HepG2 (cell line): Measurements from ENCODE around the gene ZC3H7B.

ENCODE experiments used
- RFXAP ChIP-seq: sonication (generic); formaldehyde crosslinking; IDR thresholded peaks from 2 replicates; pipeline ENCODE4 v1.4.0; 2020; ENCODE audit warnings: missing genetic modification reagents, borderline replicate concordance
- TF ChIP-seq, protein P1 (sequence below): sonication (generic); formaldehyde crosslinking; IDR thresholded peaks from 2 replicates; pipeline ENCODE4 v1.5.0; 2020; ENCODE audit warnings: mild to moderate bottlenecking, missing genetic modification reagents, moderate library complexity

DNA sequence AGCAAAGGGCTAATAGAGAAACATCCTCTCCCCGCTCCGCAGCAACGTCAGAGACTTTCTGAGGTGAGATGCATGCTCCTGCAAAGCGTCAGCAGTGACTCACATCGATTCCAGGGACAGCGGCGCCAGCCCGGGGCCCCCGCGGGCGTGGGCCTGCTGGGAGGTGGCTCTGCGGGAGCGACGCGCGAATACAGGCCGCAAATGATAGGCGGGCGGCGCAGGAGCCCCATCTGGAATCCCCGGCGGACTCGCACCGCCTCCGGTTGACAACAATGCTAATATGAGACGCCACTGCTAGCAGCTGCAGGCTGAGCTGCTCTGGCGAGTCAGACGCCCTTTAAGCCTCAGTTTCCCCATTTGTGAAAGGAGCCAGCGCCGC is 15.9 kb upstream of the ZC3H7B start:
- no peak for TF ChIP-seq RFXAP
- TF ChIP-seq, protein P1, sequence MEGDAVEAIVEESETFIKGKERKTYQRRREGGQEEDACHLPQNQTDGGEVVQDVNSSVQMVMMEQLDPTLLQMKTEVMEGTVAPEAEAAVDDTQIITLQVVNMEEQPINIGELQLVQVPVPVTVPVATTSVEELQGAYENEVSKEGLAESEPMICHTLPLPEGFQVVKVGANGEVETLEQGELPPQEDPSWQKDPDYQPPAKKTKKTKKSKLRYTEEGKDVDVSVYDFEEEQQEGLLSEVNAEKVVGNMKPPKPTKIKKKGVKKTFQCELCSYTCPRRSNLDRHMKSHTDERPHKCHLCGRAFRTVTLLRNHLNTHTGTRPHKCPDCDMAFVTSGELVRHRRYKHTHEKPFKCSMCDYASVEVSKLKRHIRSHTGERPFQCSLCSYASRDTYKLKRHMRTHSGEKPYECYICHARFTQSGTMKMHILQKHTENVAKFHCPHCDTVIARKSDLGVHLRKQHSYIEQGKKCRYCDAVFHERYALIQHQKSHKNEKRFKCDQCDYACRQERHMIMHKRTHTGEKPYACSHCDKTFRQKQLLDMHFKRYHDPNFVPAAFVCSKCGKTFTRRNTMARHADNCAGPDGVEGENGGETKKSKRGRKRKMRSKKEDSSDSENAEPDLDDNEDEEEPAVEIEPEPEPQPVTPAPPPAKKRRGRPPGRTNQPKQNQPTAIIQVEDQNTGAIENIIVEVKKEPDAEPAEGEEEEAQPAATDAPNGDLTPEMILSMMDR (CRISPR knock-in tag), result no peak
